ENCODE results near the gene TEKT3.

Gene TEKT3

GRCh38 chr17:15256689-15257088 lies 84.7 kb downstream of the TEKT3 start:
- no peaks in the 10 kb centered on the region for H3F3A ChIP-seq (ENCODE audit: insufficient read depth, low read length)
- H3K9me3 ChIP-seq (ENCODE audit: low read length), result no peaks in the 10 kb centered on the region
- H3K9me2 ChIP-seq (ENCODE audit: low read depth, low read length), result no peaks in the 10 kb centered on the region
- H3K4me2 ChIP-seq (ENCODE audit: low read length), result no peak overlapping the region
- no peak overlapping the region for H3K9ac ChIP-seq (ENCODE audit: low read length)
- no peaks in the 10 kb centered on the region for H4K20me1 ChIP-seq (ENCODE audit: insufficient read depth, low read length)
- H3K36me3 ChIP-seq (ENCODE audit: insufficient read depth, low read length), result no peaks in the 10 kb centered on the region
- H3K4me1 ChIP-seq (ENCODE audit: insufficient read depth, low read length, severe bottlenecking), result no peaks in the 10 kb centered on the region
- no peak overlapping the region for H3K4me3 ChIP-seq (ENCODE audit: low read depth, low read length, poor library complexity, severe bottlenecking)
- H3K27ac ChIP-seq (ENCODE audit: low read depth, low read length, poor library complexity, severe bottlenecking), result no peak overlapping the region
- no peaks in the 10 kb centered on the region for H3K27me3 ChIP-seq (ENCODE audit: insufficient read depth, low read length)
- no peak overlapping the region for H2AFZ ChIP-seq (ENCODE audit: low read length)
- TF ChIP-seq EZH2 (IDR thresholded peaks at IDR 0.05; ENCODE audit: borderline replicate concordance, low read length) (no peak), CTCF (IDR thresholded peaks at IDR 0.05; ENCODE audit: low read length) (no peak)
- no peaks in the 10 kb centered on the region for H3K79me2 ChIP-seq (ENCODE audit: insufficient read depth, low read length)

- Histone ChIP-seq H3K4me3 (ENCODE audit: low read depth, low read length, poor library complexity, severe bottlenecking) (no peak overlapping the region), H3K4me1 (ENCODE audit: insufficient read depth, low read length, severe bottlenecking) (no peaks in the 10 kb centered on the region), H3K36me3 (ENCODE audit: insufficient read depth, low read length) (no peaks in the 10 kb centered on the region), H4K20me1 (ENCODE audit: insufficient read depth, low read length) (no peaks in the 10 kb centered on the region), H3K4me2 (ENCODE audit: low read length) (no peak overlapping the region), H3K9ac (ENCODE audit: low read length) (no peak overlapping the region), H3K79me2 (ENCODE audit: insufficient read depth, low read length) (no peaks in the 10 kb centered on the region), H2AFZ (ENCODE audit: low read length) (no peak overlapping the region), H3K27me3 (ENCODE audit: insufficient read depth, low read length) (no peaks in the 10 kb centered on the region; the same call in 1 of the 2 replicates), H3K9me2 (ENCODE audit: low read depth, low read length) (no peaks in the 10 kb centered on the region), H3K9me3 (ENCODE audit: low read length) (no peaks in the 10 kb centered on the region), H3F3A (ENCODE audit: insufficient read depth, low read length) (no peaks in the 10 kb centered on the region), H3K27ac (ENCODE audit: low read depth, low read length, poor library complexity, severe bottlenecking) (no peak overlapping the region)
- TF ChIP-seq CTCF (IDR thresholded peaks at IDR 0.05; ENCODE audit: low read length), result no peak
- no peak for TF ChIP-seq EZH2 (IDR thresholded peaks at IDR 0.05; ENCODE audit: borderline replicate concordance, low read length)
Measured at GRCh38 chr17:15255713-15256454, 85.5 kb downstream of the TEKT3 start.
